HG03558 (cell line): Measurements from ENCODE around the gene SSBP2.
"Not testable (repeated sequence)": the region's sequence is repeated elsewhere in the genome, so short reads cannot be mapped to it uniquely, and the experiment has no call there.

ENCODE experiments used
- ATAC-seq: cut with Tn5 transposase; IDR thresholded peaks from one replicate; pipeline ENCODE4 v1.9.1; 2021; ENCODE audit warnings: moderate number of reproducible peaks; ENCODE audit not compliant: unreplicated experiment; ENCODE audit errors: extremely low read depth

SSBP2 gene

DNA sequence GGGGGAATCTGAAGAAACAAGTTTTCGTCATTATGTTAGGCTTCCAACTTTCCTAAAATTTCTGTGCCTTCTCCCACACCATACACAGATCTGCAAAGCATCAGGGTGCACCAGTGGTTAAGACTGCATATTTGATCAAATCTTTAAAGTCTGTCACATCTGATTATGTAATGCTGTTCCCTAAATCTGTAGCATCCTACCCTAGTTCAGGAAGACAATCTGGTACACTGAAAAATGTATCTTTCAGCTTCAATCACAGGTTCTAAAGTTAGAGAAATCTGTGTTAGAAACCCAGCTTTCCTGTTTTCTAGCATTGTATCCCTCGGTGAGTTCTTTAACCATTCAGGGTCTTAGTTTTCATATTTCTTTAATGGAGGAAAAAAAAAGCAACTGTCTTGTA, 3.9 kb downstream of the SSBP2 start:
- no peak for ATAC-seq

DNA sequence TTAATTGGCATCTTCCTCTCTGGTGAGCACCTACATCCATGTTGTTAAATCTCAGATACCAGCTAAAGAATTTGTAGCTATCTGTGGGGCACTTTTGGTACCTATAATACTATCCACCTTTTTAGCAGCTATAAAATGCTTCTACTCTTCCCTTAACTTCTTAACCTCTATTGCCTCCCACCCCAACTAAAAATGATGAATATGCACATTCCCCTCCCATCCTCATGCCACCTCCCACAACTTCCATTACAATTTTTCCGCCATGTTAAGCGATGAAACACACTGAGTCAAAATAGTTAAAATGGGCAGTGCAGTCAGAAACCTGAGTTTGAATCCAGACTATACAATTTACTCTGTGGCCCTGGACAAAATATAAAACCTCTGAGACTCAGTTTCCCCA, 10.1 kb downstream of the SSBP2 start:
- ATAC-seq = no peak

DNA sequence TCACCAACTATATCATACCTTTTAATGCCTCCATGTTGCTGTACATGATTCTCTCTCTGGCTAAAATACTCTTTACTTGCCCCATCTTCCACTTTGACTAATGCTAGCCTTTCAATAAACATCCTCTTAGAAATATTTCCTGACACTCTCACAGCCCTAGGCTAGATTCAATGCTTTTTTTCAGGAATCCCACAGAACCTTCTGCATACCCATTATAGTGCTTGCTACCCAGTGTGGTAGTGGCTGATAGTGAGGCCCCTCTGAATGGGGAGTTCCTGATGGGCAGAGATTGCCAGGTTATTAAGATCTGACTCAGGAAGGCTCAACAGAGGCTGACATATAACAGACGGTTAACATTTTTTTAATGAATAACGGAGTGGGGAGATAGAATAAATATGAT, 11.6 kb downstream of the SSBP2 start:
- ATAC-seq = no peak

DNA sequence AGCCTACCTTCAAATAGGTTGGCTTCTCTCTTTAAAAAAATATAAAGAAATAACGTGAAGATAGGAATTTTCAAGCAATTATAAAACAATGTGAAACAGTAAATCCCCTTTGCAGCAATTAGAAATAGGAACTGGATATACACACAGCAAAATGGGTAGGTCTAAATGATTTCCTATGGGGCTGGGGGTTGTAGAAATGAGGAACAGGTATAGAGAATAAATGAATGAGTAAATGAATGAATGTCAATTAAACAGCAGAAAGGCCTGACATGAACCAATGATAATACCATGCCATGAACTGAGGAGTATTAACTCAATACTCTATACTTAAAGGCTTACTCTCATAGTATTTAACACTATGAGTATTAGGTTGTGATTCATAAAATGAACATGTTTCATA, 21.6 kb downstream of the SSBP2 start:
- no peak for ATAC-seq

DNA sequence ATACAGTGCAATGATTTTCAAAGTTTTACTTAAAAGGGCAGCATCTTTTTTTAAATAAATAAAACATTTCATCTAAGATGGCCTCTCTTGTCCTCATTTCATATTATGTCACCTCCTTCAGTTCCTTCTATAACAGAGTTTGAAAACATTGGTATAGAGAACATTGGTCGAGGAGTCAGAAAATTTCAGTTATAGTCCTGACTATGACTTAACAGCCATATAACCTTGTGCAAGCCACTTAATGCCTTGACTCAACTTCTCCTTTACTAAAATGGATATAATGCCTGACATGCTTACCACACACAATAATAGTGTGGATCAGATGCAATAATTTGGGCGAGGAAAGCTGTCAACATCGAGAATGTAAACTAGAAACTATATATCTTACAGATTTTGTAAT, 22.6 kb downstream of the SSBP2 start:
- ATAC-seq = no peak

DNA sequence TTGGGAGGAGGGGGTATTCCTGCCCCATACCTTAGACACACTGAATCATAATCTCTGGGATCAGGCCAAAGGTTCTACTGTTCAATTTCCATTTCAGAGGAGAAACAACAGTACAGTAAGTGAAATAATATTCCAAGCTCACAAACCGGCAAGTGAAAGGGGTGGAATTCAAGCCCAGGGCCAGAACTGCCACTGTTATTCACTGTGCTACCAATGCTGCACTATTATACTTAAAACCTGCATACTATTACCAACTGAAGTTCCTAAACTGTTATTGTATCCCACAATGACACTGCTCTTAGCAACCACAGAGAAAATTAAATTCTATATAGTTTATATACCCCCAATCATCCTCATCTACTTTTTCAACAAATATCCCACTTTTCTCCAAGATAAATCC, 24.6 kb downstream of the SSBP2 start:
- no peak for ATAC-seq

DNA sequence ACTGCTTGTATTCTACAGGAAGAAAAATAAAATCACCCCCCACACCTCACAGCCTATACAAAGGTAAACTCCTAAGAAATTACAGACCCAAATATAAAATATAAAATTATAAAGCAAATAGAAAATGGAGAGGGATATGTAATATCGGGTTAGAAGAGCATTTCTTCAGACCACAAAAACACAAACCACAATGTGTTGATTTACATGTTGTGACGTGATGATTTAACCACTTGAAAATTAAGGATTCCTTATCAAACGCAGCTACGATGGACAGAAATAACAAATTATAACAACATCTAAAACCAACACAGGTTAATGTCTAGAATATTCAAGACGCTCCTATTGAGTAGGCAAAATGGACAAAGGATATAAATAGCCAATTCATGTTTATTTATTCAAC, 26.3 kb downstream of the SSBP2 start:
- ATAC-seq = no peak

DNA sequence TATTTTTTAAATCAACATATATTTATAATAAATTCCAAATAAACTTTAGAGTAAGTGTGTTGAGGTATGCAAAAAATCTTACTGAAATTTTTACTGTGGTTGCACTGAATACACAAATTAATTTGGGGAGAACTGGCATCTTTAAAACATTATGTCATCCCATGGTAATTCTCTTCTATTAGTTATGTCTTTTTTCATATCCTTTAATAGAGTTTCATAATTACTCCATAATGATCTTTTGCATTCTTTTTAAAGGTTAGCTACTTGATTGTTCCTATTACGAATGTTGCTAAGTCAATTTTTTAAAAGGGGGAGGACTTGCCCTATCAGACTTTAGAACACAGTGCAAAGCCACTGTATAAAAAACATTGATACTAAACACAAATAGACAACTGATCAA, 26.8 kb downstream of the SSBP2 start:
- no peak for ATAC-seq

DNA sequence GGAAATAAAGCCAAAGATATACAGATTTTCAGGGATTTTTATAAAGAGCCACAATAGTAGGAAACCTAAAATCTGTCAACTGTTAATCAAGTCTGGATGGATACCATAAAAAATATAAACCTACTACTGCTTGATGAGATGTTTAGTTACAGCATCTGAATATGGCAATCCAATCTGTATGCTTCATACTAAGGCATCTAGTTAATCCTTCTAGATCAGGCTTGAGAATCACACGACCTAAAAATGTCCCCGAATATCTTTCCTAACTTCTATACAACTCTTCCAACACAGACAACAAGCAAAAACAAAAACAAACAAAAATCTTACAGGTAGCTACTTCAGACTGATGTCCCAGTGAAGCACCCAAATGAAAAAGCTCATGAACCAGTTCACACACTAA, 29.8 kb downstream of the SSBP2 start:
- ATAC-seq = no peak

DNA sequence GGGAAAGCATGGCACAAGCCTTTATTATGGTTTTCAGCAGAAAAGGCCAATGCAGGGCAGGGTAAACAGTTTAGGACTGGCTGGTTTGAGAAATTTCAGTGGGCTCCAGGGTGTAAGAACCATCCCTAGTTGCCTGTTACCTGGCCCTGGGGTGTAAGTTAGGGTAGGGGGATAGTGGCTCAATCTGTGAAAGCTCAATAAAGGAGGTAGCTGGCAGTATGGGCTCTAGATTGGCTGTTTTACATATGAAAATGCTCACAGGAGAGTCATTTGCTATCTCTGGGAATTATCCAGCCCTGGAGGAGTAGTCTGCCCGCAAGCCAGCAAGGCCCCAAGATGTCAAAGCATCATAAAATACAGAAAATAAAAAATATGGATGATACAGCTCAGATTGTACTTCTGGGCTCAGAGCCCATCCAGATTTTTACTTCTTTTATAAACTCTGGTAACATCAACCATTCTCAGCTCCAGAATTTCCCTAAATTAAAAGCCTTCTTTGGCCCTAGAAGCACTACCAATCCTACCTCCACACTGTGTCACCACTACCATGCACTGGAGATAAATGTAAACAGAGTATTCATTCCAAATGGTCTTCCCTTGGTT, 31.1 kb downstream of the SSBP2 start:
- no peak for ATAC-seq

DNA sequence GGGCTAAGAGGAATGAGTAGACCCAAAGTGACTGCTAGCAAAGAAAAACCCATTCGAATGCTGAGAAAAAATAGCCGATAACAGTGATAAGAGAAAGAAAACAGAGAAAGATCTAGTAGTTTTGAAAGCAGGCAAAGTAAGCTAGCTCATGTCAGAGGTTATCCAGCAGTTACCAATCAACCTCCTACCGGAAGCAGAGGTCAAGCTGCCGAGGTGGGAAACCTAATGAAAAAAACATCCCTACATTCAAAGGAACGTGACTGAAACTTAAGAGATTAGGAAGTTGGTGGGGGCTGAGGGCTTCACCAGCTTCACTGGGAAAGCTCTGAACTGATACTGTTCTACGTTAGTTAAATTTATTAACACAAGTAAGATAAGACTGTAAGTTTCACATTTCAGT, 32.6 kb downstream of the SSBP2 start:
- no peak for ATAC-seq

DNA sequence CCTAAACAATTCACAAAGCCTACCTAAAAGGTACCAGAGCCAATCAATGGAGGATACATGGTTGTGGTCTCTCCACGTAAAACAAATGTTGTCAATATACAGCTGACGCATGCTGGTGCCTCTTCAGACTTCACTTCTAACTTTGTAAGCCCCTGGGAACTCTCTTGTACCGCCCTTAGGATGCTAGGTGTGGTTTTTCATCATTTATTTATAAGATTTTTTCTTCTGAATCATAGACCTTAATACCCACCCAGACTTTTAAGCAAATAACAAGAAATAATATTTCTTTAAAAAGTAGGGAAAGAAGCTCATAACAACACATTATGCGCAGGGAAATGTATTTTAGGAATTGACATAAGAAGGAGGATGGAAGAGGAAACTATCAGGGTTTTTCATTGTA, 33.0 kb downstream of the SSBP2 start:
- ATAC-seq = no peak

DNA sequence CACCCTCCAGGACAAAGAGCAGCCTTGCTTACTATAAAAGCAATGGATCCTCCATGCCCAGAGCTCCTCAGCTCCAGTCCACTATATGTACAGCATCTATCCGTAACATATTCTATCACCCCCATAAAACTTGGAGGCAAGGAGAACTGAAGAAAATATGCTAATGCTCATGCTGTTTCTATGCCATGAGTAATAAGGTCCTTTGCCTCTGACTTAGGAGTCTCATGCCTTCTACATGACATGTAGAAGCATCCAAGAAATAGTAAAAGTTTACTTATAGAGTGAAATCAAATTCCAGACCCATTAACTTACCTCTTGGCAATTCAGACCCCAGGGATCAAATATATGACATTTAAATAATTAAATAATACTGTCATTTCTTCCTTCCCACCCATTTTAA, 33.7 kb downstream of the SSBP2 start:
- ATAC-seq = no peak

DNA sequence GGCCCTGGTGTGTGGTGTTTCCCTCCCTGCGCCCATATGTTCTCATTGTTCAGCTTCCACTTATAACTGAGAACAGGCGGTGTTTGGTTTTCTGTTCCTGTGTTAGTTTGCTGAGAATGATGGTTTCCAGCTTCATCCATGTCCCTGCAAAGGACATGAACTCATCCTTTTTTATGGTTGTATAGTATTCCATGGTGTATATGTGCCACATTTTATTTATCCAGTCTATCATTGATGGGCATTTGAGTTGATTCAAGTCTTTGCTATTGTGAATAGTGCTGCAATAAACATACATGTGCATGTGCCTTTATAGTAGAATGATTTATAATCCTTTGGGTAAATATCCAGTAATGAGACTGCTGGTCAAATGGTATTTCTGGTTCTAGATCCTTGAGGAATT, 36.8 kb downstream of the SSBP2 start:
- not testable (repeated sequence) for ATAC-seq

DNA sequence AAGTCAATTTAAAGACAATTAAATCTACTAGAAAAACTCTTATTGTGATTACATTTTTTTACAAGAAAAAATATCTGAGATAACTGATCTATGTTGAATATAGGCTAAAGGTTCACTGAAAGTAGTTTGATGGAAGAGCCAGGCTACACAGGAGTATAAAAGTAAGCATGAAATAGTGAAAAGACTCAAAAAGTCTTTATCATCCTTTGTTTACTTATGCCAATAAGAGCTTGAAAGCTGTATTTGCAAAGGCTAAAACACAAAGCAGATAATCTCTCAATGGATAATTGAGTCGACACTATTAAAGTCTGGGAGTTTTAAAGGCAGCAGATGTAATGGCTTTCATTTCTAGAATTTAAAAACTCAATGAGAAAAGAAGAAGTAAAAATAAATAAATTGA, 42.0 kb downstream of the SSBP2 start:
- ATAC-seq = no peak

DNA sequence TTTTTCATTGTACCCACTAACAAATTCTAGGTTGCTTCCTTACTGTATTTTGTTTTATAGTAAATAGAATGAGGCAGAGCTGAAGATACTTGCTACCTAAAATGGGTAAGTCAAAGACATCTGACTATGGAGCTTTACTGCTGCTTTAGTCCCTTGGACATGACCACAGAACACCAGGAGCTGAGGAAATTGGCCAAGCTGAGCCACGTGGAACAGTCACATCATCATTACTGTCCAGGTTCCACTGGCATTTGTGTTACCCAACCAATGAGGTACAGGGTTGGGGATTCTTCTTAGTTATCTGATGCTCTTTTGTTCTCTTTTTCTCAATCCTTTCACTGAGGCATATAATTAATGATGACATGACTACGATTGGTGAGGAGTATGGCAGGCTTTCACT, 47.1 kb downstream of the SSBP2 start:
- no peak for ATAC-seq

DNA sequence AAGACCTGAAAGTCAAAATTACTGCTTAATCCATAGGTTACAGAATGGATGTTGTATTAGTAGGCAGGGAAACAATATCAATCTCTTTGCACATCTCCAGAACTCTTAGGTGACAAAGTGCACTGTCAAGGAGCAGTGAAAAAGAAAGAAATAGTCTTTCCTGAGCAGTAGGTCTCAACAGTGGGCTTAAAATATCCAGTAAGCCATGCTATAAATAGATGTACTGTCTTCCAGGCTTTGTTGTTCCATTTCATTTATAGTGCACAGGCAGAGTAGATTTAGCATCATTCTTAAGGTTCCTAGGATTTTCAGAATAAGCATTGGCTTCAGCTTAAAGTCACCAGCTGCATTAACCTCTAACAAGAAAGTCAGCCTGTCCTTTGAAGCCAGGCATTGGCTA, 50.7 kb downstream of the SSBP2 start:
- ATAC-seq = no peak

DNA sequence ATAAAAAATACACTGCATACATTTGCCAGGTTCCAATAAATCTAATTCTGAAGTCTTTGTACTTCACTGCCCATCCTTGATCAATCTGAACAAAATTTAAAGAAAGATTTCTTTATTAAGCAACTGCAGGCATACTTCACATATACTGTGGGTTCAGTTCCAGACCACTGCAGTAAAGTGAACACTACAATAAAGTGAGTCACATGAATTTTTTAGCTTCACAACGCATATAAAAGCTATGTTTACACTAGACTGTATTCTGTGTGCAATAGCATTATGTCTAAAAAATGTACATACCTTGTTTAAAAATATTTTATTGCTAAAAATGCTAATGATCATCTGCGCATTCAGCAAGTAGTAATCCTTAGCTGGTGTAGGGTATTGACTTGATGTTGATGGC, 52.1 kb downstream of the SSBP2 start:
- no peak for ATAC-seq

DNA sequence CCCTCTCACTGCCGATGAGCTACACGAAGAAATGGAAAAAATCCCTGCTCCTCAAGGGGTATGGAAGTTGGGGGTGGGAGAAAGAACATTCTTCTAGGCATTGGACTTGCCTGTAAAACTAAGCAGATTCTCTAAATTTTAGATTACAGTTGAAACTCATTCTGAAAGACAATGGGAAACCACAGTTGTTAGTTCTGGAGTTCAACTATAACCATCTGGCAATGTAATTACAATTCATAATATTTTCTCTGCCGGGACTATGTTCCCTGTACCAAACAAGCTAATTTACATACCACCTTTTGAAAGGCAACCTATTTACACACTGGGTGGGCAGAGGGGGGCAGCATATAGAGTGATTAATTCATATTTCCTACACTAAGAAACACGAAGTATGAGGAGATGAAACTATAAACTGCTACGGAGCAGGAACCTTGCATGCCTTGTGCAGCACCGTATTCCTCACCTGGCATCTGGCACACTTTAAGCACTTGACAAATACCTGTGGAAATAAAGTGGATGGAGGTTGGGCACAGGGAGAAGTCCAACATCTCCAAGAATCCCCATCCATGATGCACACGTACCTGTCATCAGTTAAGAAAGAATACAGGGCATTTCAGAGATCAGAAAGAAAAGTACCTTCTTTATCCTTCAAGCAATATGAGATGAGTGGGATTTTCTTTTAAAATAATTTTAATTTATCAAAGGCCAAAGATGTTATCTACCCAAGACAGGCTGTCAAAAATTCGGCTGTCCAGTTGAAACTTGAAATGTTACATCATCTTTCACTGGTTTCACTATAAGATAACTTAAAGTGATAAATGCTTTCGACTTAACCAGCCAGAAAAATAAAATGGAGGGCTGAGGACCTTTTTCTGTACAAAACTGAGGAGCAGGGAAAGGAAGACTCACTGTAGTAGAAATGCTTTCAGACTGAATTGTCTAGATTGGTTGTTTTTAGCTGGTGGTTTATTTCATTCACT, 54.2 kb downstream of the SSBP2 start:
- ATAC-seq = no peak

DNA sequence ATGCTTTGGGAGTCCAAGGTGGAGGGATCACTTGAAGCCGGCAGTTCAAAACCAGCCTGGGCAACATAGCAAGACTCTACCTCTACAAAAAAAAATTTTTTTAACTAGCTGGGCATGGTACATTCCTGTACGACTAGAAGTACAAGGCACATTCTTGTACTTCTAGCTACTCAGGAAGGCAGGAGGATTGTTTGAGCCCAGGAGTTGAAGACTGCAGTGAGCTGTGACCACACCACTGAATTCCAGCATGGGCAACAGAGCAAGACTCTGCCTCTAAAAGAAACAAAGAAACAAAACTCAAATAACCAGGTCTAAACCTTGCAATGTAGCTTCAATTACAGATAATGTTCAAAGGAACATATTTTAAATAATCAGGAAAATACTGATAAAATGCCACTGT, 56.2 kb downstream of the SSBP2 start:
- ATAC-seq = no peak

DNA sequence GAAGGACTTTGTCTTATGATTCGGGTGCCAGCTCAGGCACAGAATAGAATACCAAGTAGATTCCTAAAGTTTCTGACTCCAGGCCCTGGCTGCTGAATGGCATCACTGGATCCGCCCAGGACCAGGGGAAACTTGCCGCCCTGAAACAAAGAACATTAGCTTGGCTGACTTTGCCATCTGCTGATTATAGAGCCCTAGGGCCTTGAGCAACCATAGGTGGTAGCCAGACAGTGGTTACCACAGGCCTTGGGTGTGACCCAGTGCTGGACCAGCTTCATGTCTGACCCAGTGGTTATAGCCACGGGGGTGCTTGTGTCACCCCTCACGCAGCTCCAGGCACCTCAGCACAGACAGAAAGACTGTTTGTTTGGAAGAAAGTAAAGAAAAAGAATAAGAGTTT, 62.7 kb downstream of the SSBP2 start:
- ATAC-seq = no peak

DNA sequence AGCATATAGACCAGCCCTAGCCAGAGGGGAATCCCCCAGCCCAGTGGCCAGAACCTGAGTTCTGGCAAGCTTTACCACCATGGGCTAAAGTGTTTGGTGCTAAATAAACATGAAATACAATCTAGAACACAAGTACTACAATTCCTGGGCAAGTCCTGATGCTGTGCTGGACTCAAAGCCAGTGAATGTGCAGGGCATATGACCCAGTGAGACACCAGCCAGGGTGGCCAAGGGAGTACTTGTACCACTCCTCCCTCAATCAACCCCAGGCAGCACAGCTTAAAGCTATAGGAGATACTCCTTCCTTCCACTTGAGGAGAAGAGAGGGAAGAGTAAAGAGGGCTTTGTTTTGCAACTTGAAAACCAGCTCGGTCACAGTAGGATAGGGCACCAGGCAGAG, 63.6 kb downstream of the SSBP2 start:
- ATAC-seq = no peak
